Esophagus mucosa (tissue), 1 donor: ENCODE results near the gene RFPL3. TPM values are rescaled to one million over a fixed set of nuclear protein-coding genes. Genes with fewer than 3 reads are reported as not detected.
"Not testable (repeated sequence)": the region's sequence is repeated elsewhere in the genome, so short reads cannot be mapped to it uniquely, and the experiment has no call there.

Experiments
- ATAC-seq: fragments of 200-7000 bp; cut with Tn5 transposase; one replicate; pipeline ENCODE4 v1.9.1; 2020
- total RNA-seq: library from RNA; stranded (reverse); gene quantifications from one replicate; pipeline ENCODE4 v1.2.4, GENCODE V29; 2023
- donor health status: DM: yes; HTN: yes; CAD: no.

Gene RFPL3
- not detected for total RNA-seq

- ATAC-seq = not testable (repeated sequence)
Observed at GRCh38 chr22:32357567-32357966, at the start of gene RFPL3. RFPL3 (plus strand) TSS chr22:32357867; CDS start chr22:32358072, 205 bp downstream.

DNA sequence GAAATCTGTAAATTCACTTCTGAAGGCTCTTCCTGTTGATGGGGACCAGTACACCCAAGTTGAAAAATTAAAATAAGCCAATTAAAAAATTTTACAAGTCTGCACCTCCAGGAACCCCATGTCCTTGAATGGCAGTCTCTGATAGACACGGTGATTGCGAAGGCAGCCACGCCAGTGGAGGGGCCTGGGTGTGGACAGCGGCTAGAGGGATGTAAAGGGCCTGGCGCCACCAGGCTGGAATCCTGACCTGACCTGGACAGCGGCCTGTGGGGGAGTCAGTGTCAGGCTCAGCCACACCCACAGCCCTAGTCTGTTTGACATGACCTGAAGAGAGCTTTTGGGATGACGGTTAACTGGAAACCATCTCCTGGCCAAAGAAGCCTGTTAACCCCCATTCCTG is 49.5 kb upstream of the RFPL3 start:
- no peak for ATAC-seq

DNA sequence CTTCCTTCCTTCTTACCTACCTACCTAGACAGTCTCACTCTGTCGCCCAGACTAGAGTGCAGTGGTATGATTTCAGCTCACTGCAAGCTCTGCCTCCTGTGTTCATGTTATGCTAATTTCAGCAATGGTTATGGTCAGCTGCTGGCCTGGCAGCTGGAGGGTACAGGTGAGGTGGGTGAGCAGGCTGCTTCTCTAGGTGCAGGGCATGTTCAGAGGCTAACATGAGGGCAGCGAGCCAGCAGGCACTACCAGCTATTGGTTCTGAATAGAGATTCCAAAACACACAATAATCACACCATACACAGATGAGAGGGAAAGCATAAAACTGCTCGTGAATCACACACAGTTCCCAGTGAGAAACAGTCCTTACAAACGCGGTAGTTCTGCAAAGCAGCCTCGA is 48.7 kb upstream of the RFPL3 start:
- no peak for ATAC-seq

DNA sequence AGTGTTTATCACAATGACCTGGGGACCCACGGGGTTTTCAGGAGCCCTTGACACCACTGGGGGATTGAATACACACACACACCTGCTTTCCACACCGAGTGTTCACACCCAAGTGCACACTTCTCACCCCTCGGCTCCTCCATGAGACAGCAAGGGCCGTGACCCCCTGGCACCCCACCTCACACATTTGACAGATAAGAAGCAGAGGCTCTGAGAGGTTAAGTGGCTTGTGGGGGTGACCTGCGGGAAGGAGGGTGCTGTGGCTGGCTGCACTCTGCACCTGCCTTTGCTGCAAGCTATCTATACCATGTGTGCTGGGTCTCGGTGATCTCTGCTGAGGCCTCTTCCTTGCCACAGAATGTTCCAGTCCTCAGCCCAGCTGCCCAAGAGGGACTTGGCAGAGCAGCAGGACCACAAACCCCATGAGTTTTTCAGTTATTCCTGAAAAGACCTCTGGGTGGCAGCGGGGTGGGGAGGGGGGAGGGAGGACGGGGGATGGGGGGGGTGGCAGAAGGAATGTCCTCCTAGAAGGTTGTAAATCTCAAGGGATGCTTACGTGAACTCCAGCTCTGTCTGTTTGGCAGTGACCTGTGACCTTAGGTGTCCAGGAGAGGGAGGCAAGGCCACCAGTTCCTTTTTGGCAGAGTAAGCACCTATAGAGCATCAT is 47.9 kb upstream of the RFPL3 start:
- no peak for ATAC-seq

- ATAC-seq = no peak
Observed at GRCh38 chr22:32310777-32311176, 46.9 kb upstream of the RFPL3 start.

- ATAC-seq = no peak
Observed at GRCh38 chr22:32311551-32312071, 46.1 kb upstream of the RFPL3 start.

- no peak for ATAC-seq
Observed at GRCh38 chr22:32312748-32313147, 44.9 kb upstream of the RFPL3 start.

DNA sequence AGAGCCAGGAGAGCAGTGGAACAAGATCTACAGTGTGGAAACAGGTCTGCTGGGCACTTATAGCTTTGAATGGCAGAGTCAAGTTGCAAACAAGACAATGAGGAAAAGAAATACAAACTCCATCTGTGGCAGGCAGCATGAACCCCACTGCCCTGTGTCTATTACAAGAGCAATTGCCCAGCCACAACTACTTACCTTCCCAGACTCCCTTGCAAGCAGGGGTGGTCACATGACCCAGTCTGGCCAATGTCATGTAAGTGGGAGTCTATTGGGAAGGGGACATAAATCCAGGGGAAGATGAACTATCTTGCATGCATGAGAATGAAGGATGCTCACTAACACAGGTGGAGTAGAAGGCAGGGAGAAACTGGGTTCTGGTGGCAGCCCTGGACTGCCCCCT is 44.1 kb upstream of the RFPL3 start:
- ATAC-seq = no peak

GRCh38 chr22:32317524-32317923 is 40.1 kb upstream of the RFPL3 start:
- ATAC-seq = no peak

GRCh38 chr22:32318361-32318760 is 39.3 kb upstream of the RFPL3 start:
- no peak for ATAC-seq

GRCh38 chr22:32319861-32320406 is 37.7 kb upstream of the RFPL3 start:
- ATAC-seq = no peak

DNA sequence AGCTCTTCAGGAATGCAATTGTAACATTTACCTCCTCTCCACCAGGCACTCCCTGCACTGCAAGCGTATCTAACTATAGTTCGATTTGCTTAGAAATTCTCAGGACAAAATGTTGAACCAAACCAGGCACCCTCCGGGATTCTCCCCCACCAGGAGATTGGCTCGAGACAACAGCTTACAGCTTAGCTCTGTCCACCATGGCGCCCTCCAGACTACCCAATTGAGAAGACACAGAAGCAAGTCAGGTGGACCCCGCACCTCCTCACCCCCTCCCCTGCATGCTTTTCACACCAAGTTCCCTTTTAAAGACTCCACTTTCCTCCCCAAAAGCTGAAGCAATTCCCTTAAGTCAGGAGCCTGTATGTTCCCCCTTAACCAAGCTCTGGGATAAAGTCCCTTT is 34.7 kb upstream of the RFPL3 start:
- no peak for ATAC-seq

DNA sequence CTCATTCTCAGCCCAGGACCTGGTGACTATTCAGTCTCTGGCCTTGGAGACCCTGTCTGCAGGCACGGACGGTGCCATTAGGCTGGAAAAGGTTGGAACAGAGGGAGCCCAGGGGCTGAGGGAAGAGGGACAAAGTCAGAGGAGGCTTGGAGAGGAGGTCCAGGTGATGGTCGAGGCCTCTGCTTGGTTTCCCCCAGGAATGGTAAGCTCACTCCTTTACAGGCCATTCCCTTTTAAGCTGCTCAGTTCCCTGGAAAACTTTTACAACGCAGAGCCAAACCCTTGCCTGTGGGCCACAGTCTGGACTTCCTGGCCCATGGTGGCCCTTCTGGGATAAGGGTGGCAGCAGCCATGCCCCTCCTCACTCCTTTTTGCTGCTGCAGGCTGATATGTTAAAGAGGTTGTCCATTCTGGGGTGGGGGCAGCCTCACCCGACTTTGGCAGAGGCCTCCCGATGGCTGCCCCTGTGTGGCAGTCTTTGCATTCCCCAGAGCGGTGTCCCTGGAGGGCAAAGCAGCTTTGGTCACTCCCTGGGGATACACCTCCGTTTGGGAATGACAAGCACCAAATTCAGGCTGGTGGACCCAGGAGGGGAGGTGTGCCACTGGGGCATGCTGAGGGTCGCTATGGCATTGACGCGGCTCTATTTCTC is 34.0 kb upstream of the RFPL3 start:
- ATAC-seq = no peak

- no peak for ATAC-seq
Observed at GRCh38 chr22:32324505-32325415, 32.9 kb upstream of the RFPL3 start.

- no peak for ATAC-seq
Observed at GRCh38 chr22:32325416-32325801, 32.3 kb upstream of the RFPL3 start.

DNA sequence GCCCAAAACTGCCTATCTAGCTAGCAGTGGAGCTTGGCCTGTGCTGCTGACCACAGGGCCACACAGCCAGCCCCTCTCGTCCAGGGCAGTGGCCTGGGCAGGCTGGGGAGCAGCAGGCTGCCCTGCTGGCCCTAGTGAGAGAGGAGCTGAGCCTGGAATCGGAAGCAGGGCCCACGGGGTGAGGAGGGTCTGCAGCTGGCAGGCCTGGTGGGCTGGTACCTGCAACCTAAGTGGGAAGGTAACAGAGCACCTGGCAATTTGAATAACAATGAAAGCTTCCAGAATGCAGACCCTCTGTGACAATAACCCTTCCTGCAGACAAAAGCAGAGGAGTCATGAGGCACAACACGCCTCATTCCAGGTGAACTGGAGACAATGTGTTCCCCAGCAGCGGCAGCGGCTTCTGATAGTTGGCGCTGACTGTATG is 31.8 kb upstream of the RFPL3 start:
- no peak for ATAC-seq

GRCh38 chr22:32326647-32327046 is 31.0 kb upstream of the RFPL3 start:
- no peak for ATAC-seq

DNA sequence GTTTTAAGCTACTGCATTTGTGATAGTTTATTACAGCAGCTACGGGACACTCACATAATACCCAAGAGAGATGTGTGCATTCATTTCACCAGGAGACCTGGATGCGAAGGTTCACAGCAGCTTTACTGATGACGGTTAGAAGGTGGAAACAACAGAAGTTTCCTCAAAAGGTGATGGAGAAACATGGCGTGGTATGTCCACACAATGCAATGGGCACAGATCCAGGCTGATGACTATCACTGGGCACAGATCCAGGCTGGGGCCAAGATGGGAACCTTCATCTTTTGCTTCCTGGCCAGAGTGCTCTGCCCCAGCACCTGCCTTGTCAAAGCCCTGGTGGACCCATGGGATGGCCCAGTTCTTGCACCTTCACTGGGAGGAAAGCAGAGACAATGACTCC is 30.6 kb upstream of the RFPL3 start:
- no peak for ATAC-seq

GRCh38 chr22:32327596-32328171 is 30.0 kb upstream of the RFPL3 start:
- no peak for ATAC-seq

DNA sequence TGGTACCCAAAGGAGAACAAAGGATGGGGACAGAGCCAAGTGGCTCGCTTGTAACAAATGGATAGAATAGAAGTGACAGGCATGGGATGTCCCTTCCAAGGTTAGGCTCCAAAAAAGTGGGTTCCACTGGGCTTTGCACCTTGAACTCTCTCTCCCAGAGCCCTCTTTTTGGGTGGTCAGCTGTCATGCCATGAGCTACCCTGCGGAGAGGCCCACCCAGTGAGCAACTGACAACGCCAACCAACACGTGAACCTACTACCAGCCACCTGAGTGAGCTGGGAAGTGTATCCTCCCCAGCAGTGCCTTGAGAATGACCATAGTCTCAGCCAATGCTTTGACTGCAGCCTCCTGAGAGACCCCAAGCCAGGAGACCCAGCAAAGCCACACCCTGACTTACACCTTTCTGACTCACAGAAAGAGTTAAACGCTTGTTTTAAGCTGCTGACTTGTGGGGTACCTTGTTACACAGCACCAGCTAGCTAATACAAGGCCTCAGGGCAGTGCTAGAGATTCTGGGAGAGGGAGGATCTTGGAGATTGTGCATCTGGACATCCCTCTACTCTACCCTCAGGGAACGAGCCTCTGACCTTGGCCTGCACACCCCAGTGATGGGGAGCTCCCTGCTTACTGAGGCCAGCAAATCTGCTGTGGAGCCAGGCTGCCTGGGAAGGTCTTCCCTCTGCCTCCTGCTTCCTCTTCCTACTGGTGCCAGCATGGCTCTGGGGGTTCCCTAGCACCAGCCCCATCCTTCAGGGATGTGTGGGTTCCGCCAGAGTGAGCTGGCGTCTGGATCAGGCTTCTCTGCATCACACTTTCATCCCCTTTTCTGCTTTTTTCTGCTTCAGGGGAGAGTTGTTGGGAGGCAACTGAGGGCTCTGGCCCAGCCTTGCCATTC is 29.1 kb upstream of the RFPL3 start:
- no peak for ATAC-seq

GRCh38 chr22:32329202-32329645 is 28.4 kb upstream of the RFPL3 start:
- ATAC-seq = no peak
